HG03159 (cell line): ENCODE results near the gene GPR141.
"Not testable (repeated sequence)": the region's sequence is repeated elsewhere in the genome, so short reads cannot be mapped to it uniquely, and the experiment has no call there.

Experiments used
- ATAC-seq: cut with Tn5 transposase; IDR thresholded peaks from one replicate; pipeline ENCODE4 v1.9.1; 2021; ENCODE audit warnings: mild to moderate bottlenecking, moderate library complexity; ENCODE audit not compliant: unreplicated experiment

GPR141 gene

DNA sequence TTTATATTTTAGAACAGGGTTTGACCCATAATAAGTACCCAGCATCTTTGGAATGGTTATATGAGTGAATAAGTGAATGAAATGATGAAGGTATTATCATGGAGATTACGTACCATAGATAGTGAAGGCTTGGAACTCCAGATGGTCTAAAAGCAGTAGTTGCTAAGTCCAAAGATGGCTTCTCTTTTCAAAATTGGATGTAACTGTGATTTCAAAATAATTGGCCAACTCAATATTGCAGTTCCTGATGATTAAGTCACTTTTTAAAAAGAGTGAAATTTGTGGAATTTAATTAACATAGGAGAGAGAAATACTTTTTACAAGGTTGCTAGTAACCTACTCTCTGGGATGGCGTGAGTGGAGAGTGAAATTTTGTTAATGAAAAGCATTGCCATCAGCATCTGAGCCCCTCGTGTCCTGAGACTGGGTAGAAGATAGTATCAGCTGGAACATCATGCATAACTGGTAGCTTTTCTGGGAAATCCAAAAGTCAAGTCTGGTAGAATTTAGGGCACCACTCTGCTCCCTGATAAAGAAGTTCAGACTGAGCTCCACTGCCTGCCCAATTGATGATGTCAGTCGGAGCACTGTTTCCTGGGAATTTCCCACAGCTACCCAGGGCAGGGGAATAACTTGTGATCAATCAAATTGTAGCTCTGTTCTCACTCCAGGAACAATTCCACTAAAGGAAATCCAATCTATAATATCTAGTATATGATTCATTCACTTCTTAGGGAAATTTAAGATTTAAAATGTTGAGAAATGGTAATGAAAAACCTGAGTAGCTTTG, 3.2 kb downstream of the GPR141 start:
- no peak for ATAC-seq

DNA sequence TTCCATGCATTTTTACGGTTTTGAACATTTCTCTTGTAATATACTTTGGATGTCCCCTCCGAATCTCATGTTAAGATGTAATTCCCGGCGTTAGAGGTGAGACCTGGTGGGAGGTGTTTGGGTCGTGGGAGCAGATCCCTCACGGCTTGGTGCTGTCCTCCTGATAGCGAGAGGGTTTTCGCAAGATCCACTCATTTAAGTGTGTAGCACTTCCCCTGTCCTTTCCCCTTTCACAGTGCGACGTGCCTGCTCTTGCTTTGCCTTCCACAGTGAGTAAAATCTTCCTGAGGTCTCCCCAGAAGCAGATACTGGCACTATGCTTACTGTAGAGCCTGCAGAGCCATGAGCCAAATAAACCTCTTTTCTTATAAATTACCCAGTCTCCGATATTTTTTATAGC, 6.6 kb downstream of the GPR141 start:
- no peak for ATAC-seq

DNA sequence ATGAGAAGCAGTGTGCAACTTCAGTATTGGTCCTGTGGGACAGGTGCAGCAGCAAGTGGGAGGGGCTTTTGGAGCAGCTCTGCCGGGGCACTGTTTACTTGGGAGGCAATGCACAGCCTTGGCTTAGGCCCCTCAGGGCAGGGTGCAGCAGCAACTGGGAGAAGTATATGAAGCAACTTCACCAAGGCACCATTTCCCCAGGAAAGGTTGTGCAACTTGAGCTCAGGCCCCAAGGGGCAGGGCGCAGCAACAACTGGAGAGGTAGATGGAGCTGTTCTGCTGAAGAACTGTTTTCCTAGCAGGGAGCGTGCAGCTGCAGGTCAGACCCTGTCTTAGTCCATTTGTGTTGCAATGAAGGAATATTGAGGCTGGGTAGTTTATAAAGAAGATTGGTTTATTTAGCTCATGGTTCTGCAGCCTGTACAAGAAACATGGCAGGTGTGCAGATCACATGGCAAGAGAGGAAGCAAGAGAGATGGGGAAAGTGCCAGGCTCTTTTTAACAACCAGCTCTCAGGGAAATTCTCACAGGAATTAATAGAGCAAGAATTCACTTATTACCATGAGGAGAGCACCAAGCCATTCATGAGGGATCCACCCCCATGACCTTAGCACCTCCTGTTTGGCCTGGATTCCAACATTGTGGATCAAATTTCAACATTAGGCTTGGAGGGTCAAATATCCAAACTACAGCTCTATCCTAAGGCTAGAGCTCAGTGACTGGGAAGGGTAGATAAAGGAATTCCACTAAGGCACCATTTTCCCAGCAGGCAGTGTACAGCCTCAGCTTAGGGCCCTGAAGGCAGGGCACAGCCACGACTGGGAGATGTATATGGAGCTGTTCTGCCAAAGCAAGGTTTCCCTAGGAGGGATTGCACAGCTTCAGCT, 10.9 kb downstream of the GPR141 start:
- ATAC-seq = no peak

DNA sequence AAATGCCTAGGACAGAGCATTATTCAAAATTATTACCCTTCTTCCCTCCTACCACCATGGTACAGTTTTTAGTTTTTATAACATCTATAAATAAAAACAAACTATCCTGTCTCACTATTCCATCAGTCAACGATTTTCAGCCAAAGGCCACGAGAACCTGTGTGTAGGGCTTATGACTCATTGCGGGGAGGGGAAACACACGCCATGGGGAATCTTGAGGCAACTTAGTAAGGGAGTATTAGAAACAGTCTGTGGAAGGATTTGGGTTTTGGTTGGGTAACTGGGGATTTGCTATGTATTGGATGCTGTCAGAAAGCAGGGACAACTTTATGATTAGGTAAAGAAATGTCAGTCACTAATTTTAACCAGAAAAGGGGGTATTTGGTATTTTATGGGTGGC, 14.7 kb downstream of the GPR141 start:
- ATAC-seq = no peak

DNA sequence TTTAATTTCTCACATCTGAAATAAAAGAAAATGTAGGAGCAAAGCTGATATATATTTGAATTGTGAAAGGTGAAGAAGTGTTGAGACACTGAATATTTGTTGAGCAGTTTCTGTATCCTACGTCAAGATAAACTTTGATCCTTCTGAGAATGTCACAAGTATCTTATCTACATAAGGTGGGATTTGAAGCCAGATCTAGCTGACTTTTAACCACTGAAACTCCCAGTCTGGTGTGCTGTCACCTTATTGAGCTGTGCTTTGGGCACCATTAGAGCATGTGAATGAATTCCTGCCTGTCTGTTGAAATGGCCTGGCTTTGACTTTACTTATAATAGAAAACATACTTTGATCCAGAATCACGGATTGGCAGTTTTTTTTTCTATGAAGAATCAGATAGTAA, 15.2 kb downstream of the GPR141 start:
- no peak for ATAC-seq

DNA sequence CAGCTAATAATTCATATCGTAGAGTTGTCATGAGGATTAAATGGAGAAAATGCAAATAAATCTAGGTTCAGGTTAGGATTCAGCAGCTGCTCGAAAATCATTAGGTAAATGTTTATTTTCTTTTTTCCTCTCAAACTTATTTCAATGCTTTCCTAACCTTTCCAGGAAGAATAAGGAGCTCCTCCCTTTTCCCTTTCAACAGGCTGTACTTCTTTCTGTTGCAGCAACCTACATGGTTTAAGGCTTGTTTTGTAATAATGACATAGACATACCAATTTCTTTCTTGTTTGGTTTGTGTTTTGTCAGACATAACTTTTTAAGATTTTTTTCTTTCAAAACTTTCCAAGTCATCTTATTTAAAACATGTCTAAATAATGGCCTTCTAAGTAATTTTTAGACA, 18.2 kb downstream of the GPR141 start:
- no peak for ATAC-seq

DNA sequence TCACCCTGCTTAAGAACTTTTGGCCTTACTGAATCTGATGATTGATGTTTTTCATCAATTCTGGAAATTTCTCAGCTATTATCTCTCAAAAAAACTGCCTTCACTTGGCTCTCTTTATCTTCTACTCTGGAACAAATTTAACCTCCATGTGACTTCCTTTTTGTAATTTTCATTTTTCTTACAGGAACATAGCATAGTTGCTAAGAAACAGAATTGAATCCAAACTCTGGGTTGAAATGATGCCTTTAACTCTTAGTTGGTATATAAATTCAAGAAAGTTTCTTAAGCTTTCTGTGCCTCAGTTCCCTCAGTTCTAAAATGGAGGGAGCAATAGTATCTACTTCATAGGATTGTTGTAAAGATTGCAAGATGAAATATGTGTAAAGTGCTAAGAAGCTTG, 19.8 kb downstream of the GPR141 start:
- ATAC-seq = no peak

DNA sequence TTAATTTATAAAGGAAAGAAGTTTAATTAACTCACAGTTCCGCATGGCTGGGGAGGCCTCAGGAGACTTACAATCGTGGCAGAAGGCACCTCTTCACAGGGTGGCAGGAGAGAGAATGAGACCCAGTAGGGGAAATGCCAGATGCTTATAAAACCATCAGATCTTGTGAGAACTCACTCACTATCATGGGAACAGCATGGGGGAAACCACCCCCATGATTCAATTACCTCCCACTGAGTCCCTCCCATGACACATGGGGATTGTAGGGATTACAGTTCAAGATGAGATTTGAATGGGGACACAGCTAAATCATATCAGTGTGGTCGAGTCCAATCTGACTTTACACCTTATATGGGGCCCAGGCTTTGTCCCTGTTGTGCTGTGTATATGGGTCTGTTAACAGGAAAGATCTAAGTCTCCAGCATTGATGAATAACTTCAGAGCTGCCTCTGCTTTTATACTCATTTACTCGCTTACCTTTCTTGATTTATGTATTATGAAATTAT, 20.8 kb downstream of the GPR141 start:
- ATAC-seq = not testable (repeated sequence)

DNA sequence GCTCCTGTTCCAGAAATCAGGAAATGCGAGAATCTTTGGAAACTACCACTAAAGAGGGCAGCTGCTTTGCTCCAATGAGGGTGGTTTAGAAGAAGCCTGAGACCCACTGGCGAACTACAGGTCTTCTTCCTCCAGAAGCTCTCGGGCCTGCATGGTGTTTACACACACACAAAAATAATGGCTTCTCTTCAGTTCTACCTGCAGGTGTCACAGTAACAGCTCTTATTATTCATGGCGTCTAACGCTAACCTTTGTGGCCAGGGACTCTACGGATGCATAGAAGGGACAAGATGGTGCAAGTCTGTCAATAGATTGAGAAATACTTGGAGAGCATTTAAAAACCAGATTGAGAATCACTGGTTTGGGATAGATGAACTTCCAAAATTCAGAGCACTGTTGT, 22.4 kb downstream of the GPR141 start:
- ATAC-seq = no peak

DNA sequence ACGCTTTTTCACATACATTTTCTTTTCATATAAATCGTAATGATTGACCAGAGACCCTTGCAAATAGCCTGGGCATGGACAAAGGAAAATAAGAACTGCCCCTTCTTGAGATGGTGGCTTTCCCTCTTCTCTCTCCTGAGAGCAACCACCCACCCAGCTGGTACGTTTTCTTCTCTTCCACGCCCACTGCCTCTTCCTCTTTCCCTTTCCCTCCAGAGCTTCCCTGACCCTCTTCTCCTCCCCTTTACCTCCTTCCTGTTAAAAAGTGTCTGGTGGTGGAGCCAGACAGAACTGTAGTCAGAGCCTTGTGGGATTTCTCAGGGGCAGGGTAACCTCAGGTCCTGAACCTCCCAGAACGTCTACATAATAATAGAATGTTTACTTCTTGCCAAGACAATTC, 23.2 kb downstream of the GPR141 start:
- ATAC-seq = no peak

DNA sequence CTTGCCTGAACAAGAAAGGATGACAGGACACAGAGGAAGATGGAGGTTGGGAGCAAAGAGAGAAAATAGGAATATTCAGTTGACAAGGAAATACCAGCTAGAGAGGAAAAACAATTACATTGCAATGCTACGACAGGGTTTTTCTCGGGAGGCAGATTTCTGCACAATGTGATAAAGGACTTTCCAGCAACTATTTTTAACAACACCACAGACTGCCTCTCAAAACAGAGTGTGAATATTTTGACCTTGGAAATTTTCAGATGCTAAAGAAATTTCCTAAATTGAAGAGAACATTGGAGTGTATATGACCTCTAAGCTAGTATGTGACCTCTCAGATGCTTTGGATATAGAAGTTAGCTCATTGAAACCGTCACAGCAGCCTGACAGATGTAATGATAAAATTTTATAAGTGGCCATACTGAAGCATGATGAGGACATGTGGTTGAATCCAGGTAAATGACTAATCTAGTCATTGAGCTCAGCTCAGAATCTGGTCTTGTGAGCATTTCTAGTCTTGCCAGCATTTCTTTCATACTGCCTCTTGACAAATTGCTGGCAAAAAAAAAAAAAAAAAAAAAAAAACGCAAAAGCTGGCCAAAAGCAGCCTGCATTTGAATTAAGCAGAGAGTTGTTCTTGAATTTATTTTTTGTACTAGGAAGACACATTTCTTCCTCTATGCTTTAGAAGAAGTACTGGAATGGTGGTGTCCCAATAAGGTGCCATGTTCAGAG, 24.4 kb downstream of the GPR141 start:
- ATAC-seq = no peak

DNA sequence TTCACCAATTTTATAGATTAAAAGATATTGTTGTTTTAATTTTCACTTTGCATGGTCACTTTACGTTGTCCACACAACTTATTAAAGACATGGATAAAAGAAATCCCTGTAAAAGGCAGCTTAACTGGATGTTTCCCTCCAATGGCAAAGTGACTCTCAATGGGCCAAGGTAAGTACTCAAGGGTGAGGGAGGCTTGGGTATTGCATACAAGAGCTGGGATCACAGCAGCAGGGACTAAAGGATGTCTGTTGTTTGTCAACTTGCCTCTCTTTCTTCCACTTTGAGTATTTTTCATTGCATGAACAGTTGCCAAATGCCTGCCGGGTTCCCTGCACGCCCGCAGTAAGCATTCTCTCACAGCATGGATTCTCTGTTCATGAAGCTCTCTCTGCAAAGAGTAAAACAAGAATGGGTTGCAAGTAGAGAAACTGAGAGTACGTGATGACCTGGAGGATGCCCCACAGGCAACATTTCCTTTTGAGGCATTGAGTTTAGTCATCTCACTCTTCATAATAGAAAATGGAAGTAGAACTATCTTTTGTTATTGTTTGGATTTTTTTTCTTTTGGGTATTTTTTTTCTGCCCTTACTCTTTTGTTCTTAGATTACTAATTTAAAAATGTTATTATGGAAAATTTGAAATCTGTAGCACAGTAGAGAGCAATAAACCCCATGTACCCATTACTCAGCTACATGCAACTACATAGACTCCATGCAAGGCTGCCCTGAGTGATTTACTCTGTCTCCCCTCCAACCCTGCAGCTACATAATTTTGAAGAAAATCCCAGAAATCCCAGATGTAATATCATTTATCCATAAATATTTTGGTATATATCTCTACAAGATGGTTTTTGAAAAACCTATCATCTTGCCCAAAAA, 26.3 kb downstream of the GPR141 start:
- peak; percentile 95 for ATAC-seq

DNA sequence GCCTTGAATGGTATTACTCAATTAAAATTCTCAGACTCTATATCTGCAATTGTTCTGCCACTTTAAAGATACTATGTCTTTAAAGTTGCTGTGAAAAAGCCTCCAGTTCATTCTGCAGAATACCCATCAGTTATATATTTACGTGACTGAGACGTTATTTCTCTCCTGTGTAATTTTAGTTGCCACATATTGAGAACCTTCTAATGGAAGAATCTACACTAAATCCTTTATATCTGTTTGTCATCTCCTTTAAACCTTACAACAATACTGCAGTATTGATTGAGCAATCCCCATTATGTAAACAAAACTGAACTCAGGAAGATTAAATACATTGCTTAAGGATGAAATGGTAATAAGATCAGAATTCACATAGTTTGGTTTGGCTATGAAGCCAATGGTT, 30.0 kb downstream of the GPR141 start:
- no peak for ATAC-seq

DNA sequence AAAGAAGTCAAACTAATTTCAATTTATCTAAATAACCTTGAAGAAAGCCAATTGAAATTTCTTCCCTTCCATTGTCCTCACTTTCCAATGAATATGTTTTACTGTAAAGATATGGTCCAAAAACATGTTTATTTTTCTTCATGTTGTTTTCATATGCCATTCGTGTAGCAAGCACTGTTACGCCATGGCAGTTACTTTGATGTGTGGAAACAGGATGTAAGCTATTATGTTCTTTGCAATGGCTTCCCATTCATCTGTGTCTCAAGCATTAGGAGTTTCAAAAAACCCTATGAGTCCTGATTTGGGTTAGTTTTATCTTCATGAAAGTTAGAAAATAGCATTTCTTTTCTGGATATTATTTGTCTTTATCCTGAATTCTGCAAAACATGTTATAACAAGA, 31.0 kb downstream of the GPR141 start:
- ATAC-seq = no peak

DNA sequence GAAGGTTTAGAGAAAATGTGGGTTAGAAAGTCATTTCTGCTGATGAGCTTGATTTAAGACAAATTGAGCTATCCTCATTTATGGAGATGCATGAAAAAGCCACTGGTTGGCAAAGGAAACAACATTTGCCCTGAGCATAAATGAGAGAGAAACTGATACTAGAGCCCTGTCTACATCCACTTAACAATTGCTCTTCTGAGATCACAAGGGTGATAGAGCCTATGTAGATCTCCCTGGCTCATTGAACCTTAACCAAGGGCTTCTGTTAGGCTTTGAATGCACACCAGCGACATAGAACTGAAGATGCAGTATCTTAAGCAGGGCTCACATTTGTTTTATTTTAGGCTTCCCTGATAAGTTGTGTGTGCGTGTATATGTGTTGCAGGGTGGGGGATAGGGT, 35.0 kb downstream of the GPR141 start:
- peak; percentile 67 for ATAC-seq

DNA sequence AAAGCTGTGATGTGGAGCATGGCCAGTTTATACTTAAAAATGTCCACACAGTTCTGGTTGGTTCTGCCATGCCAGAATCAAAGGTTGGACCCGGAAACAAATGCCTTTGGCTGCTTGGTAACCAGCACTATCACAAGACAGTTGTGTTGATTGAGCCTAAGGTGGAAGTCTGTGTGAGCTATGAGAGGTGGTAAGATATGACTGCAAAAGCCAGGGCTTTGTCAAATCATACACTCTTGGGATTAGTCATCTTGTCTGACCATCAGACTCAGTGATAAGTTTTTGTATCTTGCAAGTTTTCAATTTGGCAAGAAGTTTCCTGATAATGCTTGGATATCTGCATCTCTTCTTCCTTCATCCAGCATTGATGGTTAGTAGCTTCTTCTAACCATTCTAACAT, 35.5 kb downstream of the GPR141 start:
- peak; percentile 77 for ATAC-seq

DNA sequence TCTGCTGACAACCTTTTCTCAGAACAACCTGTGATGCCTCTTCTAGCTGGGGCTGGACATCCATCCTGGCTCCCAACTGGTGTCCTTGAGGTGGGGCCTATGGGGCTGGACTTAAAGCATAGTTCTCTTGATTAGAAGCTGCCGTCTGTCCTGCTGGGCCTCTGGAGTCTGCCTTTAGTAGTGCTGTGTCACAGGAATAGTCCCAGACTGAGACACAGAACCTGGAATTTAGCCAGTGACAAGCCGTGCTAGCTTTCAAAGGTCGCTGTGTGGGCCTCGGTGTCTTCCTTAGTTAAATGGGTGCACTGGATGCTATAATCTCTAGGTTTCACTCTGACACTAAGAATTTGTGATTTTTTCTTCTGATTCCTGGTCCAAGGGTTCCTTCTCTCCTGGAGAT, 41.2 kb downstream of the GPR141 start:
- no peak for ATAC-seq

DNA sequence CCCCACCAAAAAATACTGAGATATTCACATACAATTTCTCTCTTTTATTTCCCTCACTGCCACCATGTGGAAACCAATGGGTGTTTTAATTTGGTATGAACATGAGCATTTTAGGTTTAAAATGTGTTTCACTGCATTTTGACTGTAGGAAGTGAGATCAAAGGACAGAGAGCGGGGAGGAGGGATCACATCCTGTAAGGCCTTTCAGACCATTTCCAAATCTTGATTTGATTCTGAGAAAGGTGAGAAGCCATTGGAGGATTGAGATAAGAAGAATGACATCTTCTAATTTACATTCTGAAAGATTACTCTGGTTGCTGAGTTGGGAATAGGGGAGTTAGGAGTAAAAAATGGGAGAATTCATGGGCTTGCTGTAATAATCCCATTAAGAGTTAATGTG, 42.5 kb downstream of the GPR141 start:
- no peak for ATAC-seq

DNA sequence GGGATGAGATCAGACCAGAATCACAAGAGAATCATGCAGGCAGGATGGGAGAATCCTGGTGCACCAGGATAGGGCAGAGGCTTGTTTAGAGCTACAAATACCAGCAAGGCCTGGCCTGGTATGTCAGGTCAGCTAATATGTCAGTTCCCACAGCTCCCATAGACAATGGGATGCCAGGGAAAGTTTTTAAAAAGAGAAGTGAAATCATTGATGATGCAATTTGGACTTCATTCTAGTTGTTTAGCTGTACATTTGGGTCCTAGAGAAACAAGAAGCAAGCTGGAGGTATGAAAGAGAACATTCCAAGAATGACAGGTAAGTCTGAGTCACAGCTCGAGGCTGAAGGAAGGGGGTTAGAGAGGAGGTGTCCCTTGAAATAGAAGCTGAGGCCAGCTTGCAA, 45.2 kb downstream of the GPR141 start:
- ATAC-seq = no peak

DNA sequence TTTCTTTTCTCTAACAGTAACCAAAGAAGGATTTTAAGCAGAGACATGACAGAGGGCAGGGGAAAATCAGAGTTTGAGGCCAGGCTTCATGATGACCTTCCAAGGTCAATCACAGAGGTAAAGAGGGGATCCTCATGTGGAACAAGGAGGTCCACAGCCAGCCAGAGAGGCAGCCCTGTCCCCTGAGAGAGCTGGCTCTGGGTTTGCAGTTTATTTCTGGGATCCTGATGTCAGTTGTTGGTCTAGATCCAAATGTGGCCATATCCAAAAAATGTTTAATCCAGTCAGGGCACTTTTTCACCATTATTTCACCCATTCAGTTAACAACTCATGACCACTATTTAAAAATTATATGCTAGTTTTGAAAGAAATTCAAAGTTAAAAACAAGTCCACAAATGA, 45.6 kb downstream of the GPR141 start:
- no peak for ATAC-seq
